ENCODE results near the gene IKBKE.

The IKBKE gene

GRCh38 chr1:206455666-206456344 is 14.5 kb upstream of the IKBKE start:
- no peak for DNase-seq

GRCh38 chr1:206456577-206457370 is 13.5 kb upstream of the IKBKE start:
- DNase-seq, result no peak

- no peak for DNase-seq
These were observed 12.7 kb upstream of the IKBKE start for GRCh38 chr1:206457408-206458120.

GRCh38 chr1:206459703-206460102 is 10.6 kb upstream of the IKBKE start:
- no peak for DNase-seq

GRCh38 chr1:206460836-206461426 is 9.3 kb upstream of the IKBKE start:
- DNase-seq, result no peak

- DNase-seq, result peak; percentile 82
These were observed 8.4 kb upstream of the IKBKE start for GRCh38 chr1:206461602-206462455.

- DNase-seq, result no peak
These were observed 7.1 kb upstream of the IKBKE start for GRCh38 chr1:206463137-206463536.

GRCh38 chr1:206463911-206464310 is 6.4 kb upstream of the IKBKE start:
- DNase-seq, result no peak

- DNase-seq, result no peak
These were observed 5.8 kb upstream of the IKBKE start for GRCh38 chr1:206464456-206464964.

- DNase-seq, result no peak
These were observed 4.3 kb upstream of the IKBKE start for GRCh38 chr1:206465951-206466350.

GRCh38 chr1:206466840-206467649 is 3.2 kb upstream of the IKBKE start:
- DNase-seq, result peak; percentile 21

GRCh38 chr1:206467915-206468314 is 2.4 kb upstream of the IKBKE start:
- peak; percentile 90 for DNase-seq

GRCh38 chr1:206468571-206468970 is 1.7 kb upstream of the IKBKE start:
- DNase-seq, result peak; percentile 41

GRCh38 chr1:206469411-206469932 is 804 bp upstream of the IKBKE start:
- peak; percentile 58 for DNase-seq

- peak; percentile 52 for DNase-seq
These were observed 577 bp downstream of the IKBKE start for GRCh38 chr1:206470692-206471414.

GRCh38 chr1:206471415-206471801 is 1.1 kb downstream of the IKBKE start:
- DNase-seq, result no peak

- DNase-seq, result no peak
These were observed 1.7 kb downstream of the IKBKE start for GRCh38 chr1:206472024-206472423.

GRCh38 chr1:206472454-206472853 is 2.2 kb downstream of the IKBKE start:
- no peak for DNase-seq

- no peak for DNase-seq
These were observed 2.6 kb downstream of the IKBKE start for GRCh38 chr1:206472886-206473285.

- no peak for DNase-seq
These were observed 5.8 kb downstream of the IKBKE start for GRCh38 chr1:206476058-206476457.

Measured in DMS53 (cell line).